A549 (cell line): ENCODE results near the gene CXXC1. TPM values are rescaled to one million over a fixed set of nuclear protein-coding genes. Genes with fewer than 3 reads are reported as not detected.

Source experiments
- ATAC-seq, 2 experiments: fragments of 200-7000 bp in 1 of 2; fragments of >200 bp in 1 of 2; cut with Nextera tagmentation in 1 of 2; cut with Tn5 transposase in 1 of 2; 3 replicates each; pipeline versions ENCODE4 v1.8.0 to v1.9.1; 2018 to 2020; ENCODE audit warnings: mild to moderate bottlenecking in 1 of 2, moderate library complexity in 1 of 2
- CTCF ChIA-PET: fragments of 300-600 bp; sonication (Branson Sonifier 250); formaldehyde crosslinking; extraction: SDS; loops from one replicate; lab custom pipeline; 2021; ENCODE audit warnings: antibody characterized with exemption, inconsistent platforms; lab: Yijun Ruan, JAX
- POLR2A ChIA-PET: fragments of 350-600 bp; formaldehyde crosslinking; extraction: SDS; loops from one replicate; lab custom pipeline; 2021; ENCODE audit warnings: antibody characterized with exemption, inconsistent platforms; lab: Yijun Ruan, JAX
- DNase-seq, 2 experiments: peaks; one replicate each; pipeline versions ENCODE4 v3.0.0 to v3.0.0-alpha.2; 2011 to 2016; ENCODE audit warnings: low read depth in 1 of 2, low spot score in 1 of 2
- FAIRE-seq: peaks from 2 replicates; lab custom pipeline; 2011; peaks lifted over from hg19 to GRCh38; lab: Jason Lieb, UNC
- H3K27ac ChIP-seq, 2 experiments: fragments of >200 bp; sonication (Bioruptor Twin); formaldehyde crosslinking; 3 replicates each; pipeline ENCODE4 v1.5.1; 2016 to 2017
- H3K4me1 ChIP-seq: fragments of >200 bp; sonication (Bioruptor Twin); formaldehyde crosslinking; 3 replicates; pipeline ENCODE4 v1.6.1; 2016
- H3K4me2 ChIP-seq: fragments of >200 bp; sonication (Bioruptor Twin); formaldehyde crosslinking; 3 replicates; pipeline ENCODE4 v1.6.1; 2016
- H3K4me3 ChIP-seq: fragments of >200 bp; sonication (Bioruptor Twin); formaldehyde crosslinking; 3 replicates; pipeline ENCODE4 v1.5.1; 2016
- H3K9me3 ChIP-seq: fragments of >200 bp; sonication (Bioruptor Twin); formaldehyde crosslinking; 3 replicates; pipeline ENCODE4 v1.6.1; 2016
- ATOH8 ChIP-seq: fragments of 250-450 bp; sonication (Bioruptor Pico); IDR thresholded peaks from 2 replicates; pipeline ENCODE4 v1.5.0; 2020; ENCODE audit warnings: low read depth, mild to moderate bottlenecking, moderate library complexity
- CHD2 ChIP-seq: fragments of 150-350 bp; IDR thresholded peaks from 2 replicates; pipeline ENCODE4 v1.6.1; 2014; ENCODE audit warnings: low read length; ENCODE audit not compliant: partially characterized antibody
- CTCF ChIP-seq: fragments of >200 bp; sonication (Bioruptor Twin); formaldehyde crosslinking; IDR thresholded peaks from 3 replicates; pipeline ENCODE4 v1.5.1; 2016
- EHF ChIP-seq: fragments of 250-450 bp; sonication (Bioruptor Pico); IDR thresholded peaks from 2 replicates; pipeline ENCODE4 v1.5.0; 2020; ENCODE audit warnings: mild to moderate bottlenecking
- EHMT2 ChIP-seq: fragments of 200-600 bp; sonication (generic); IDR thresholded peaks from 2 replicates; pipeline ENCODE4 v1.6.1; 2016; ENCODE audit warnings: antibody characterized with exemption, low read depth, mild to moderate bottlenecking, moderate library complexity
- EP300 ChIP-seq, 2 experiments: fragments of >200 bp; sonication (Bioruptor Twin); formaldehyde crosslinking; IDR thresholded peaks; 2 replicates in 1 of 2; 3 replicates in 1 of 2; pipeline ENCODE4 v1.6.1; 2016 to 2017
- ESRRA ChIP-seq: fragments of 150-350 bp; IDR thresholded peaks from 2 replicates; pipeline ENCODE4 v1.6.1; 2014; ENCODE audit warnings: mild to moderate bottlenecking, low read length, borderline replicate concordance
- FOSB ChIP-seq: fragments of 250-450 bp; sonication (Bioruptor Pico); IDR thresholded peaks from 2 replicates; pipeline ENCODE4 v1.5.0; 2020; ENCODE audit warnings: mild to moderate bottlenecking, moderate library complexity
- HEYL ChIP-seq: fragments of 250-450 bp; sonication (Bioruptor Pico); IDR thresholded peaks from 2 replicates; pipeline ENCODE4 v1.8.0; 2021; ENCODE audit warnings: mild to moderate bottlenecking, moderate library complexity
- HOXA7 ChIP-seq: fragments of 250-450 bp; sonication (Bioruptor Pico); IDR thresholded peaks from 2 replicates; pipeline ENCODE4 v1.5.0; 2020; ENCODE audit warnings: mild to moderate bottlenecking, moderate library complexity
- JUNB ChIP-seq: fragments of >200 bp; sonication (Bioruptor Twin); formaldehyde crosslinking; IDR thresholded peaks from 2 replicates; pipeline ENCODE4 v1.6.1; 2016
- MAFK ChIP-seq: fragments of 450-650 bp; IDR thresholded peaks from 2 replicates; pipeline ENCODE4 v1.6.1; 2014; ENCODE audit not compliant: partially characterized antibody
- MYC ChIP-seq: IDR thresholded peaks from 2 replicates; pipeline ENCODE4 v1.6.1; 2012; ENCODE audit warnings: mild to moderate bottlenecking, inconsistent platforms, low read length, improper control_type of control experiment, borderline replicate concordance
- NPAS2 ChIP-seq: fragments of 250-450 bp; sonication (Bioruptor Pico); IDR thresholded peaks from 2 replicates; pipeline ENCODE4 v1.8.0; 2022; ENCODE audit warnings: mild to moderate bottlenecking, moderate library complexity, borderline replicate concordance
- NR3C1 ChIP-seq: fragments of >200 bp; sonication (Bioruptor Twin); formaldehyde crosslinking; IDR thresholded peaks from 3 replicates; pipeline ENCODE4 v1.6.1; 2017
- PHF8 ChIP-seq: fragments of 200-600 bp; sonication (generic); IDR thresholded peaks from 2 replicates; pipeline ENCODE4 v1.6.1; 2016; ENCODE audit warnings: low read depth, mild to moderate bottlenecking, antibody characterized with exemption, moderate library complexity, borderline replicate concordance
- RFX5 ChIP-seq: fragments of 450-650 bp; IDR thresholded peaks from 2 replicates; pipeline ENCODE4 v1.7.1; 2014; ENCODE audit warnings: antibody characterized with exemption, mild to moderate bottlenecking, moderate library complexity
- RNF2 ChIP-seq: fragments of 200-600 bp; sonication (generic); IDR thresholded peaks from 2 replicates; pipeline ENCODE4 v1.6.1; 2016; ENCODE audit warnings: low read depth, mild to moderate bottlenecking, antibody characterized with exemption, moderate library complexity, borderline replicate concordance
- SMC3 ChIP-seq: fragments of >200 bp; sonication (Bioruptor Twin); formaldehyde crosslinking; IDR thresholded peaks from 3 replicates; pipeline ENCODE4 v1.6.1; 2018; ENCODE audit warnings: inconsistent platforms
- USF2 ChIP-seq: fragments of 450-650 bp; IDR thresholded peaks from 2 replicates; pipeline ENCODE4 v1.6.1; 2014; ENCODE audit warnings: antibody characterized with exemption
- ZSCAN20 ChIP-seq: fragments of 250-450 bp; sonication (Bioruptor Pico); IDR thresholded peaks from 2 replicates; pipeline ENCODE4 v1.8.0; 2022; ENCODE audit warnings: mild to moderate bottlenecking, moderate library complexity
- WGBS: methylation state at CpG from one replicate; pipeline ENCODE4 v1.1.6; 2017; ENCODE audit errors: missing lambda C conversion rate; 5-methylcytosine and 5-hydroxymethylcytosine counted together
- polyA plus RNA-seq, 4 experiments: library from polyadenylated mRNA; depleted of rRNA in 3 of 4; stranded (reverse); fragments of >200 nt; fragmentation: RNase III in 1 of 4; extraction: RNeasy Plus Mini Kit Qiagen cat#74134 plus additional on column Dnase treatment in 1 of 4; gene quantifications; 2 replicates in 3 of 4; 3 replicates in 1 of 4; pipeline ENCODE4 v1.2.3, GENCODE V29; 2011 to 2017

CXXC1 gene
- polyA plus RNA-seq, 2 of the 4 experiments (the other 2 are of a cell fraction): 21.2 to 54.3 TPM

GRCh38 chr18:50297621-50298442 is 10.3 kb upstream of the CXXC1 start:
- Histone ChIP-seq H3K4me2 (peak overlapping the region; percentile 71), H3K9me3 (no peaks in the 10 kb centered on the region), H3K27ac (no peak overlapping the region), H3K4me1 (no peaks in the 10 kb centered on the region), H3K4me3 (peak overlapping the region; percentile 34; the same call in 2 of the 3 replicates)
- ChIA-PET CTCF (interaction anchor here (0.9 to 1.2 kb wide), 2 partner anchors 26 to 52 kb away, joined by 3 to 4 read pairs; no protein-coding TSS in a partner anchor), POLR2A (no interaction called here)
- DNase-seq (peak in 1 of 2 experiments; percentile 24), FAIRE-seq (no peak), ATAC-seq (peak; percentile 77 to 81; a peak in 4 of 6 replicates)
- 54% methylated on average over 21 of the region's 28 CpGs for WGBS
- TF ChIP-seq EHF (CRISPR knock-in tag) (no peak), USF2 (no peak), SMC3 (no peak), CTCF (no peak)

DNA sequence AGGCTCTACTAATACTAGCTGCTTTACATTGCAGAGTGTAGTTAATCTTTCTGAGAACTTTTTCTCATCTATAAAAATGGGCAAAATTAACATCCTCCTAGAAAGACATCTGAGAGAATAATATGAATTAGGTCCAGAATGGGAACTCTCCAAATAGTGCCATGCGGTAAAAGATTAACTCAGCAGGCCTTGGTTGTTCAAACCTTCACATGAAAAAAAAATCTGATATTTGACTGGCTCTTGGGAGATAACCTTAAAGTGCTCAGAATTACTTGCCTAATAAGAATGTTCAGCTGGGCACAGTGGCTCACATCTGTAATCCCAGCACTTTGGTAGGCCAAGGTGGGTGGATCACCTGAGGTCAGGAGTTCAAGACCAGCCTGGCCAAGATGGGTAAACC is 5.5 kb upstream of the CXXC1 start:
- 100% methylated on average over 1 of the region's 1 CpG for WGBS
- no peak for FAIRE-seq
- POLR2A ChIA-PET: interaction anchor here (1.0 kb wide), 1 partner anchor 11 kb away, joined by 5 read pairs; the partner anchor contains the start of gene MBD1

DNA sequence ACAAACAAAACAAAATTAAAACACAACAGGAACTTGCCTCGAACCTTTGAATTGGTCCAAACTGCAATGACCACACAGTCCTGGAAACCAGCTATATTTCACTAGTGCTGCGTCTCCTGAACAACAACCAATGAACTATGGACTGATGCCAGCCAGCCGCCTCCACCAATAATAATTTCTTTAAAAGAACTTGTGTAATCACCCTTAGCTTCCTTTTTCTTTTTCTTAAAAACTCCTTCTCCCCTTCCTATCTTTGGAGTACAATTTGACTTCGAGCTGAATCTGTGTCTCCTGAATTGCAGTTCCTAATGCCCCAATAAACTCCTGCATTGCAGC is 1.6 kb upstream of the CXXC1 start:
- Histone ChIP-seq H3K27ac (no peak overlapping the region), H3K4me2 (no peak overlapping the region; the same call in 2 of the 3 replicates), H3K9me3 (no peaks in the 10 kb centered on the region), H3K4me1 (peaks cover 5% of the 10 kb centered on the region; the same call in 1 of the 3 replicates), H3K4me3 (no peak overlapping the region)
- ATAC-seq (no peak), FAIRE-seq (no peak), DNase-seq (no peak)
- TF ChIP-seq MYC: no peak
- no peak for TF ChIP-seq FOSB (CRISPR knock-in tag)
- no peak for TF ChIP-seq EHF (CRISPR knock-in tag)
- TF ChIP-seq CTCF: no peak
- TF ChIP-seq NR3C1: no peak
- TF ChIP-seq MAFK: no peak
- TF ChIP-seq NPAS2: no peak
- no peak for TF ChIP-seq RNF2
- TF ChIP-seq EHMT2: no peak
- TF ChIP-seq CHD2: no peak
- TF ChIP-seq RFX5: no peak
- no peak for TF ChIP-seq ESRRA
- no peak for TF ChIP-seq HEYL (CRISPR knock-in tag)
- TF ChIP-seq EP300 (IDR thresholded peaks at IDR 0.05): no peak
- no peak for TF ChIP-seq JUNB
- TF ChIP-seq ZSCAN20 (CRISPR knock-in tag): no peak
- no peak for TF ChIP-seq PHF8
- TF ChIP-seq ATOH8 (CRISPR knock-in tag): no peak
- ChIA-PET CTCF (interaction anchor here (0.6 to 3.3 kb wide), 3 partner anchors 21 to 93 kb away, joined by 3 to 11 read pairs (median 8); no protein-coding TSS in a partner anchor), POLR2A (no interaction called here)
- WGBS: 76% methylated on average over 4 of the region's 4 CpGs

More for the DNA sequence above, 5.5 kb upstream of the CXXC1 start:
- H3K27ac ChIP-seq: no peak overlapping the region
- ATAC-seq: no peak
- H3K4me2 ChIP-seq: no peak overlapping the region
- no peak for DNase-seq
- H3K4me3 ChIP-seq: no peak overlapping the region
- H3K4me1 ChIP-seq: no peaks in the 10 kb centered on the region
- TF ChIP-seq PHF8 (no peak), JUNB (no peak), HOXA7 (no peak)
- CTCF ChIA-PET: no interaction called here
- no peaks in the 10 kb centered on the region for H3K9me3 ChIP-seq
